DND-41 (cell line): Measurements from ENCODE around the gene ACADS.
"Not testable (repeated sequence)": the region's sequence is repeated elsewhere in the genome, so short reads cannot be mapped to it uniquely, and the experiment has no call there.

Source experiments
- ATAC-seq: fragments of 200-7000 bp; cut with Tn5 transposase; 3 replicates; pipeline ENCODE4 v1.9.1; 2021; ENCODE audit warnings: low read depth; ENCODE audit not compliant: insufficient read depth
- DNase-seq: peaks from one replicate; pipeline ENCODE4 v3.0.0-alpha.2; 2020
- H2AFZ ChIP-seq: 2 replicates; pipeline ENCODE4 v1.6.0; 2012; ENCODE audit warnings: low read depth, low read length
- H3K27ac ChIP-seq: 2 replicates; pipeline ENCODE4 v1.5.1; 2012; ENCODE audit warnings: low read length, inconsistent platforms
- H3K27me3 ChIP-seq: fragments of 200-600 bp; sonication (generic); 2 replicates; pipeline ENCODE4 v1.6.0; 2012; ENCODE audit warnings: low read length, mild to moderate bottlenecking, inconsistent platforms; ENCODE audit not compliant: insufficient read depth, poor library complexity
- H3K36me3 ChIP-seq: 2 replicates; pipeline ENCODE4 v1.5.1; 2012; ENCODE audit warnings: low read length, inconsistent platforms; ENCODE audit not compliant: insufficient read depth
- H3K4me1 ChIP-seq: 2 replicates; pipeline ENCODE4 v1.5.1; 2012; ENCODE audit warnings: mild to moderate bottlenecking, low read length; ENCODE audit not compliant: insufficient read depth
- H3K4me2 ChIP-seq: 2 replicates; pipeline ENCODE4 v1.6.0; 2012; ENCODE audit warnings: mild to moderate bottlenecking, moderate library complexity, low read length, inconsistent platforms; ENCODE audit not compliant: insufficient read depth
- H3K4me3 ChIP-seq, 2 experiments: fragments of 200-600 bp in 1 of 2; shearing (Covaris generic) in 1 of 2; 2 replicates each; pipeline ENCODE4 v1.5.1; 2012 to 2016; ENCODE audit warnings: inconsistent platforms in 2 of 2, low read length in 2 of 2, mild to moderate bottlenecking in 2 of 2, low read depth in 1 of 2, moderate library complexity in 1 of 2
- H3K79me2 ChIP-seq: 2 replicates; pipeline ENCODE4 v1.6.0; 2012; ENCODE audit warnings: low read length, inconsistent platforms; ENCODE audit not compliant: insufficient read depth
- H3K9ac ChIP-seq: 2 replicates; pipeline ENCODE4 v1.6.0; 2012; ENCODE audit warnings: low read depth, mild to moderate bottlenecking, inconsistent platforms, low read length, moderate library complexity
- H3K9me3 ChIP-seq: 2 replicates; pipeline ENCODE4 v1.5.1; 2012; ENCODE audit warnings: low read length, moderate library complexity, mild to moderate bottlenecking, inconsistent platforms; ENCODE audit not compliant: insufficient read depth, severe bottlenecking
- H4K20me1 ChIP-seq: 2 replicates; pipeline ENCODE4 v1.6.0; 2012; ENCODE audit warnings: low read length; ENCODE audit not compliant: insufficient read depth
- EZH2 ChIP-seq: IDR thresholded peaks from 3 replicates; pipeline ENCODE4 v1.6.1; 2012; ENCODE audit warnings: borderline replicate concordance, low read depth, mild to moderate bottlenecking, moderate library complexity, low read length, inconsistent platforms; ENCODE audit not compliant: severe bottlenecking
- TF ChIP-seq, protein P1 (sequence below): IDR thresholded peaks from 2 replicates; pipeline ENCODE4 v1.5.1; 2012; ENCODE audit warnings: borderline replicate concordance, low read length, moderate library complexity, mild to moderate bottlenecking; ENCODE audit not compliant: poor library complexity, severe bottlenecking; ENCODE audit errors: extremely low read depth

ACADS gene

DNA sequence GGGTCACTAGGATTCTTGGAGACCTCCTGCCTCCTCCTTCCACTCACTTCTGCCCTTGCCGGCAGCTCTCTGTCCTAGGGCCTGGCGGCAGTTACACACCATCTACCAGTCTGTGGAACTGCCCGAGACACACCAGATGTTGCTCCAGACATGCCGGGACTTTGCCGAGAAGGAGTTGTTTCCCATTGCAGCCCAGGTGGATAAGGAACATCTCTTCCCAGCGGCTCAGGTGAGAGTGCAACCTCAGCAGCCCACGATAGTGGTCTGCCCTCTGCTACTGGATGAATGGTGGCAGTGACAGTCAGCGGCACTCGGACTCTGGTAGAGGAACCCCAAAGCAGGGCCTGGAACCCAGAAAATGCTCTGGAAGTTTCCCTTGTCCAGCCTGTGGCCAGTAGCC, 1.3 kb downstream of the ACADS start:
- no peaks in the 10 kb centered on the region for H3K9me3 ChIP-seq
- TF ChIP-seq EZH2 = no peak
- TF ChIP-seq, protein P1, sequence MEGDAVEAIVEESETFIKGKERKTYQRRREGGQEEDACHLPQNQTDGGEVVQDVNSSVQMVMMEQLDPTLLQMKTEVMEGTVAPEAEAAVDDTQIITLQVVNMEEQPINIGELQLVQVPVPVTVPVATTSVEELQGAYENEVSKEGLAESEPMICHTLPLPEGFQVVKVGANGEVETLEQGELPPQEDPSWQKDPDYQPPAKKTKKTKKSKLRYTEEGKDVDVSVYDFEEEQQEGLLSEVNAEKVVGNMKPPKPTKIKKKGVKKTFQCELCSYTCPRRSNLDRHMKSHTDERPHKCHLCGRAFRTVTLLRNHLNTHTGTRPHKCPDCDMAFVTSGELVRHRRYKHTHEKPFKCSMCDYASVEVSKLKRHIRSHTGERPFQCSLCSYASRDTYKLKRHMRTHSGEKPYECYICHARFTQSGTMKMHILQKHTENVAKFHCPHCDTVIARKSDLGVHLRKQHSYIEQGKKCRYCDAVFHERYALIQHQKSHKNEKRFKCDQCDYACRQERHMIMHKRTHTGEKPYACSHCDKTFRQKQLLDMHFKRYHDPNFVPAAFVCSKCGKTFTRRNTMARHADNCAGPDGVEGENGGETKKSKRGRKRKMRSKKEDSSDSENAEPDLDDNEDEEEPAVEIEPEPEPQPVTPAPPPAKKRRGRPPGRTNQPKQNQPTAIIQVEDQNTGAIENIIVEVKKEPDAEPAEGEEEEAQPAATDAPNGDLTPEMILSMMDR = no peak
- peak overlapping the region; percentile 88 for H3K4me2 ChIP-seq
- peaks cover 38% of the 10 kb centered on the region for H3K36me3 ChIP-seq
- H4K20me1 ChIP-seq = no peaks in the 10 kb centered on the region
- H3K79me2 ChIP-seq = peaks cover 9% of the 10 kb centered on the region
- no peak overlapping the region; the same call in 1 of the 2 replicates for H3K27ac ChIP-seq
- H3K9ac ChIP-seq = peak overlapping the region; percentile 87; the same call in 1 of the 2 replicates
- ATAC-seq (no peak), DNase-seq (no peak)
- H3K4me1 ChIP-seq = peaks cover 24% of the 10 kb centered on the region
- H3K4me3 ChIP-seq = peak overlapping the region in 1 of 2 experiments; percentile 78; a peak in 2 of 4 replicates
- H3K27me3 ChIP-seq = no peaks in the 10 kb centered on the region
- H2AFZ ChIP-seq = no peak overlapping the region

DNA sequence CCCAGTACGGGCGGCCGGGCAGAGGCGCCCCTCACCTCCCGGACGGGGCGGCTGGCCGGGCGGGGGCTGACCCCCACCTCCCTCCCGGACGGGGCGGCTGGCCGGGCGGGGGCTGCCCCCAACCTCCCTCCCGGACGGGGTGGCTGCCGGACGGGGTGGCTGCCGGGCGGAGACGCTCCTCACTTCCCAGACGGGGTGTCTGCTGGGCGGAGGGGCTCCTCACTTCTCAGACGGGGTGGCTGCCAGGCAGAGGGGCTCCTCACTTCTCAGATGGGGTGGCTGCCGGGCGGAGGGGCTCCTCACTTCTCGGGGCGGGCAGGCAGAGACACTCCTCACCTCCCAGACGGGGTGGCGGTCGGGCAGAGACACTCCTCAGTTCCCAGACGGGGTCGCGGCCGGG, 6.6 kb downstream of the ACADS start:
- not testable (repeated sequence) for H3K9ac ChIP-seq, H3K4me1 ChIP-seq, H3K79me2 ChIP-seq, DNase-seq, H3K9me3 ChIP-seq, ATAC-seq, H2AFZ ChIP-seq, H3K27ac ChIP-seq, H3K4me2 ChIP-seq, H4K20me1 ChIP-seq, H3K27me3 ChIP-seq, H3K4me3 ChIP-seq
- H3K36me3 ChIP-seq = peaks cover 23% of the 10 kb centered on the region

DNA sequence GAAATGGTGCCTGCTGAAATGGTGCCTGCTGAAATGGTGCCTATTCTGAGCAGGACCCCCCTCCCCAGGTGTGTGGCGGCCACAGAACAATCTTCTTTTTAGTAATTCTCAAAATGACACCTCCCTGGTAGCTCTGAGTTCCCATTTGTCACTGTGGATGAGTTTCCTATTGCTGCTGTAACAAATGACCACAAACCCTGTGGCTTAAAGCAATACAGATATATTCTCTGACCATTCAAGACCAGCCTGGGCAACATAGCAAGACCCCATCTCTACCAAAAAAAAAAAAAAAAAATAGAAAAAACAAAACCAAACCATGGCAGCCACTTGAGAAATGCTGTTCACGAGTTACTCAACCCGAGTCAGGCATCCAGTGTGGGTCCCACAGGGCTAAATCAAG, 7.9 kb downstream of the ACADS start:
- DNase-seq (no peak), ATAC-seq (no peak)
- no peaks in the 10 kb centered on the region for H3K4me1 ChIP-seq
- no peak overlapping the region for H3K9ac ChIP-seq
- H3K79me2 ChIP-seq = no peaks in the 10 kb centered on the region
- H2AFZ ChIP-seq = no peak overlapping the region
- peaks cover 24% of the 10 kb centered on the region for H3K36me3 ChIP-seq
- no peak overlapping the region for H3K4me2 ChIP-seq
- no peaks in the 10 kb centered on the region for H3K27me3 ChIP-seq
- H3K9me3 ChIP-seq = no peaks in the 10 kb centered on the region
- H3K27ac ChIP-seq = no peak overlapping the region
- H3K4me3 ChIP-seq = no peak overlapping the region
- H4K20me1 ChIP-seq = no peaks in the 10 kb centered on the region
- TF ChIP-seq, protein P1 = no peak
- no peak for TF ChIP-seq EZH2

DNA sequence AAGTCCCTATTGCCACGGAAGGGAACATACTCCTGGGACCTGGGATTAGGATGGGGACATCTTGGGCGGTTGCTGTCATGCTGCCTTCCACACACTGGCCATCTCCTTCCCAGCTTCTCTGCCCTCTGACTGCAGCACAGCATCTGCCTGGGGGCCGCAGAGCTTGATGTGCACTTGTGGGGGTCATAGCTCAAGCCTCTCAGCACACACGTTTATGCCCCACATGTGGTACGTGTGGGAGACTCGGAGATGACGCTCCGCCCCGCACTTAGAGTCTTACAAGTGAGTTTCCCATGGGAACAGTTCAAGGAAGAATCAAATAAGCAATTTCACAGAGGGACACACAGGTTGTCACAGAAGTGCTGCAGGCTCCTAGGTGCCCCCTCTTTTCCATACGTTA, 8.6 kb downstream of the ACADS start:
- no peak for DNase-seq
- Histone ChIP-seq H3K9me3 (no peaks in the 10 kb centered on the region), H3K9ac (no peak overlapping the region), H3K4me3 (no peak overlapping the region), H3K4me1 (no peaks in the 10 kb centered on the region), H3K4me2 (no peak overlapping the region), H3K36me3 (peaks cover 31% of the 10 kb centered on the region), H2AFZ (no peak overlapping the region), H3K79me2 (no peaks in the 10 kb centered on the region), H3K27me3 (no peaks in the 10 kb centered on the region), H3K27ac (no peak overlapping the region), H4K20me1 (no peaks in the 10 kb centered on the region)
- no peak for TF ChIP-seq EZH2
- TF ChIP-seq, protein P1 = no peak
- no peak for ATAC-seq
